ENCODE results near the gene AXIN1.
"Not testable (repeated sequence)": the region's sequence is repeated elsewhere in the genome, so short reads cannot be mapped to it uniquely, and the experiment has no call there.

The AXIN1 gene

GRCh38 chr16:279531-279930, 73.0 kb downstream of the AXIN1 start:
- no peak for DNase-seq

- DNase-seq, result no peak
Observed at GRCh38 chr16:278863-279366, 73.6 kb downstream of the AXIN1 start.

- no peak for DNase-seq
Observed at GRCh38 chr16:276426-277077, 76.0 kb downstream of the AXIN1 start.

GRCh38 chr16:275786-276232, 76.7 kb downstream of the AXIN1 start, which contains the start of gene RGS11:
Gene RGS11, minus strand, starts transcription at chr16:275944. Its CDS starts 33 bp downstream, at chr16:275911.
- DNase-seq, result no peak

- DNase-seq, result no peak
Observed at GRCh38 chr16:275041-275641, 77.4 kb downstream of the AXIN1 start.

- no peak for DNase-seq
Observed at GRCh38 chr16:273547-274421, 78.7 kb downstream of the AXIN1 start.

GRCh38 chr16:272633-273546, 79.6 kb downstream of the AXIN1 start:
- no peak for DNase-seq

- DNase-seq, result no peak
Observed at GRCh38 chr16:270381-271255, 81.9 kb downstream of the AXIN1 start.

GRCh38 chr16:269061-269796, 83.3 kb downstream of the AXIN1 start:
- no peak for DNase-seq

GRCh38 chr16:268141-269053, 84.1 kb downstream of the AXIN1 start:
- DNase-seq, result no peak

GRCh38 chr16:267562-267961, 85.0 kb downstream of the AXIN1 start:
- DNase-seq, result not testable (repeated sequence)

- DNase-seq, result no peak
Observed at GRCh38 chr16:266258-267164, 86.0 kb downstream of the AXIN1 start.

GRCh38 chr16:265711-266110, 86.8 kb downstream of the AXIN1 start:
- no peak for DNase-seq

- no peak for DNase-seq
Observed at GRCh38 chr16:265002-265529, 87.5 kb downstream of the AXIN1 start.

- no peak for DNase-seq
Observed at GRCh38 chr16:264440-264951, 88.0 kb downstream of the AXIN1 start.

GRCh38 chr16:263944-264343, 88.6 kb downstream of the AXIN1 start:
- no peak for DNase-seq

GRCh38 chr16:263182-263774, 89.2 kb downstream of the AXIN1 start:
- no peak for DNase-seq
